ENCODE results near the gene WDR27.

- TF ChIP-seq CTCF (IDR thresholded peaks at IDR 0.05 in 8 of 11, conservative IDR thresholded peaks at IDR 0.05 in 3 of 11) (no peak), POLR2A (IDR thresholded peaks at IDR 0.05) (no peak)
Observed at GRCh38 chr6:169409742-169410312, 292.0 kb downstream of the WDR27 start.

Data from spleen (tissue), 7 donors.